ENCODE data around the gene DUS4L.
"Not testable (repeated sequence)": the region's sequence is repeated elsewhere in the genome, so short reads cannot be mapped to it uniquely, and the experiment has no call there.

DNA sequence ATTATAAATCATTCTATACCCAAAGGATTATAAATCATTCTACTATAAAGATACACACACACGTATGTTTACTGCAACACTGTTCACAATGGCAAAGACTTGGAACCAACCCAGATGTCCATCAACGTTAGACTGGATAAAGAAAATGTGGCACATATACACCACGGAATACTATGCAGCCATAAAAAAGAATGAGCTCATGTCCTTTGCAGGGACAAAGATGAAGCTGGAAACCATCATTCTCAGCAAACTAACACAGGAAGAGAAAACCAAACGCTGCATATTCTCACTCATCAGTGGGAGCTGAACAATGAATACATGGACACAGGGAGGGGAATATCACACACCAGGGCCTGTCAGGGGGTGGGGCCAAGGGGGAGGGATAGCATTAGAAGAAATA lies 26.5 kb upstream of the DUS4L start:
- TF ChIP-seq, protein P1, sequence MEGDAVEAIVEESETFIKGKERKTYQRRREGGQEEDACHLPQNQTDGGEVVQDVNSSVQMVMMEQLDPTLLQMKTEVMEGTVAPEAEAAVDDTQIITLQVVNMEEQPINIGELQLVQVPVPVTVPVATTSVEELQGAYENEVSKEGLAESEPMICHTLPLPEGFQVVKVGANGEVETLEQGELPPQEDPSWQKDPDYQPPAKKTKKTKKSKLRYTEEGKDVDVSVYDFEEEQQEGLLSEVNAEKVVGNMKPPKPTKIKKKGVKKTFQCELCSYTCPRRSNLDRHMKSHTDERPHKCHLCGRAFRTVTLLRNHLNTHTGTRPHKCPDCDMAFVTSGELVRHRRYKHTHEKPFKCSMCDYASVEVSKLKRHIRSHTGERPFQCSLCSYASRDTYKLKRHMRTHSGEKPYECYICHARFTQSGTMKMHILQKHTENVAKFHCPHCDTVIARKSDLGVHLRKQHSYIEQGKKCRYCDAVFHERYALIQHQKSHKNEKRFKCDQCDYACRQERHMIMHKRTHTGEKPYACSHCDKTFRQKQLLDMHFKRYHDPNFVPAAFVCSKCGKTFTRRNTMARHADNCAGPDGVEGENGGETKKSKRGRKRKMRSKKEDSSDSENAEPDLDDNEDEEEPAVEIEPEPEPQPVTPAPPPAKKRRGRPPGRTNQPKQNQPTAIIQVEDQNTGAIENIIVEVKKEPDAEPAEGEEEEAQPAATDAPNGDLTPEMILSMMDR (IDR thresholded peaks at IDR 0.05), result not testable (repeated sequence)
- not testable (repeated sequence) for TF ChIP-seq POLR2A (IDR thresholded peaks at IDR 0.05)

All from lower leg skin (tissue), 3 donors.